ENCODE data around the gene GOLGA3. TPM values are rescaled to one million over a fixed set of nuclear protein-coding genes. Genes with fewer than 3 reads are reported as not detected.

GOLGA3 gene
- total RNA-seq, 1 experiment from 2014 or later: 62.2 TPM

GRCh38 chr12:132873724-132874123 lies 45.1 kb upstream of the GOLGA3 start:
- Mint-ChIP-seq H3K9me3 (ENCODE audit: unreplicated experiment) (no peaks in the 10 kb centered on the region), H3K4me1 (ENCODE audit: low read depth, unreplicated experiment) (no peaks in the 10 kb centered on the region)

GRCh38 chr12:132872975-132873421 lies 44.3 kb upstream of the GOLGA3 start:
- no peak for DNase-seq
- peaks cover under 1% of the 10 kb centered on the region for H3K9me3 Mint-ChIP-seq (ENCODE audit: unreplicated experiment)
- H3K4me3 Mint-ChIP-seq (ENCODE audit: unreplicated experiment): no peak overlapping the region
- H3K27me3 Mint-ChIP-seq (ENCODE audit: insufficient read depth, unreplicated experiment): no peaks in the 10 kb centered on the region
- no peaks in the 10 kb centered on the region; the same call in 1 of the 2 replicates for H3K9me3 ChIP-seq
- POLR2A ChIA-PET: no interaction called here
- no TSS peak for BruUV-seq (replicated peaks)
- H3K27me3 ChIP-seq (replicated peaks; ENCODE audit: control insufficient read depth, insufficient read depth, low read length): no peaks in the 10 kb centered on the region
- H3K4me1 Mint-ChIP-seq (ENCODE audit: low read depth, unreplicated experiment): no peaks in the 10 kb centered on the region
- intact Hi-C loops (cut with micrococcal nuclease; ENCODE audit: unreplicated experiment): no loop called here
- no peak for TF ChIP-seq CTCF (IDR thresholded peaks at IDR 0.05; ENCODE audit: insufficient read depth in 1 of 2, low read depth in 1 of 2, low read length in 1 of 2, severe bottlenecking in 1 of 2, unreplicated experiment in 1 of 2)
- no peaks in the 10 kb centered on the region for H3K4me1 ChIP-seq
- CTCF ChIA-PET: no interaction called here
- H3K4me3 ChIP-seq (ENCODE audit: low read depth, low read length): no peak overlapping the region
- H3K36me3 ChIP-seq (ENCODE audit: control insufficient read depth, insufficient read depth, low read length): no peaks in the 10 kb centered on the region
- H3K27ac Mint-ChIP-seq (ENCODE audit: unreplicated experiment): no peak overlapping the region
- H3K36me3 Mint-ChIP-seq (ENCODE audit: insufficient read depth, unreplicated experiment): peaks cover 43% of the 10 kb centered on the region

More at GRCh38 chr12:132873724-132874123, 45.1 kb upstream of the GOLGA3 start:
- CTCF ChIA-PET: no interaction called here
- Mint-ChIP-seq H3K36me3 (ENCODE audit: insufficient read depth, unreplicated experiment) (peaks cover 40% of the 10 kb centered on the region), H3K4me3 (ENCODE audit: unreplicated experiment) (no peak overlapping the region), H3K27ac (ENCODE audit: unreplicated experiment) (no peak overlapping the region), H3K27me3 (ENCODE audit: insufficient read depth, unreplicated experiment) (no peaks in the 10 kb centered on the region)
- H3K27me3 ChIP-seq (replicated peaks; ENCODE audit: control insufficient read depth, insufficient read depth, low read length): no peaks in the 10 kb centered on the region
- no peak overlapping the region for H3K4me3 ChIP-seq (ENCODE audit: low read depth, low read length)
- no peak for DNase-seq
- intact Hi-C loops (cut with micrococcal nuclease; ENCODE audit: unreplicated experiment): no loop called here
- no peaks in the 10 kb centered on the region for H3K4me1 ChIP-seq
- no peaks in the 10 kb centered on the region for H3K36me3 ChIP-seq (ENCODE audit: control insufficient read depth, insufficient read depth, low read length)
- no peaks in the 10 kb centered on the region; the same call in 1 of the 2 replicates for H3K9me3 ChIP-seq
- POLR2A ChIA-PET: no interaction called here
- TF ChIP-seq CTCF (IDR thresholded peaks at IDR 0.05; ENCODE audit: insufficient read depth in 1 of 2, low read depth in 1 of 2, low read length in 1 of 2, severe bottlenecking in 1 of 2, unreplicated experiment in 1 of 2): no peak
- BruUV-seq (replicated peaks): no TSS peak

- H3K27me3 ChIP-seq (replicated peaks; ENCODE audit: control insufficient read depth, insufficient read depth, low read length): no peaks in the 10 kb centered on the region
- no peaks in the 10 kb centered on the region for H3K4me1 Mint-ChIP-seq (ENCODE audit: low read depth, unreplicated experiment)
- DNase-seq: no peak
- H3K27me3 Mint-ChIP-seq (ENCODE audit: insufficient read depth, unreplicated experiment): no peaks in the 10 kb centered on the region
- no peak overlapping the region for H3K27ac Mint-ChIP-seq (ENCODE audit: unreplicated experiment)
- peaks cover 51% of the 10 kb centered on the region for H3K36me3 Mint-ChIP-seq (ENCODE audit: insufficient read depth, unreplicated experiment)
- POLR2A ChIA-PET: no interaction called here
- peaks cover 8% of the 10 kb centered on the region for H3K9me3 Mint-ChIP-seq (ENCODE audit: unreplicated experiment)
- intact Hi-C loops (cut with micrococcal nuclease; ENCODE audit: unreplicated experiment): no loop called here
- CTCF ChIA-PET: no interaction called here
- H3K9me3 ChIP-seq: no peaks in the 10 kb centered on the region; the same call in 1 of the 2 replicates
- no peaks in the 10 kb centered on the region for H3K4me1 ChIP-seq
- no TSS peak for BruUV-seq (replicated peaks)
- no peak overlapping the region for H3K4me3 Mint-ChIP-seq (ENCODE audit: unreplicated experiment)
- no peaks in the 10 kb centered on the region for H3K36me3 ChIP-seq (ENCODE audit: control insufficient read depth, insufficient read depth, low read length)
- TF ChIP-seq CTCF (IDR thresholded peaks at IDR 0.05; ENCODE audit: insufficient read depth in 1 of 2, low read depth in 1 of 2, low read length in 1 of 2, severe bottlenecking in 1 of 2, unreplicated experiment in 1 of 2): no peak
- H3K4me3 ChIP-seq (ENCODE audit: low read depth, low read length): no peak overlapping the region
Measured at GRCh38 chr12:132872073-132872855, 43.6 kb upstream of the GOLGA3 start.
